ENCODE measurements around the gene SLC31A1.

DNA sequence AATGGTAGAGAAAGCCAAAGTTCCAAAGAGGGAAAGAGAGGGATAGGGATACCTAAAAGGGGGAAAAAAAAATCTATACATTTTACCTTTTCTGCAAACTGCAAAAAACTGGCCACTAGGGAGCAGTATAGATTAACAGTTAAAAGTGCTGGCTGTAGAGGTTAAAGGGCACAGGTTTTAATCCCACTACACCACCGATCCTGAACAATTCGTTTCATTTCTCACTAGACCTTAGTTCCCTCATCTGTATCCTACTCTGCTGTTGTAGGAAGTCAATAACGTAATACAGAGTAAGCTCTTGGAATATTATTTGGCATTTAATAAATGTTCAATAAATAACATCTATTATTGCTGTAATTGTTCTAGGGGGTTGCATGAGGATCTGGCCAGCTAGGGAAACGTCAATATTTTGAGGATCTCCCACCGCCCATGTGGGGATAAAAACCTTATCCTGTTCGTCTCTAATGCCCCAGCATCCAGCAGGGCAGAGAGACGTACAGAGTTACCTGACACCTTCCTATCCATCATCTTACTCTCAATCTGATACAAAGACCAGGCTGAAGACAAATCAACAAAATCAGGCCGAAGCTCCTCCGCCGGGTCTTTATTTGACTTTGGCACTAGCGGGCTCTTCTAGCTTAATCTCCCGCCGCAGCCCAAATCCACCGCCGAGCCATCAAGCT, 53.3 kb downstream of the SLC31A1 start:
- TF ChIP-seq, protein P1, sequence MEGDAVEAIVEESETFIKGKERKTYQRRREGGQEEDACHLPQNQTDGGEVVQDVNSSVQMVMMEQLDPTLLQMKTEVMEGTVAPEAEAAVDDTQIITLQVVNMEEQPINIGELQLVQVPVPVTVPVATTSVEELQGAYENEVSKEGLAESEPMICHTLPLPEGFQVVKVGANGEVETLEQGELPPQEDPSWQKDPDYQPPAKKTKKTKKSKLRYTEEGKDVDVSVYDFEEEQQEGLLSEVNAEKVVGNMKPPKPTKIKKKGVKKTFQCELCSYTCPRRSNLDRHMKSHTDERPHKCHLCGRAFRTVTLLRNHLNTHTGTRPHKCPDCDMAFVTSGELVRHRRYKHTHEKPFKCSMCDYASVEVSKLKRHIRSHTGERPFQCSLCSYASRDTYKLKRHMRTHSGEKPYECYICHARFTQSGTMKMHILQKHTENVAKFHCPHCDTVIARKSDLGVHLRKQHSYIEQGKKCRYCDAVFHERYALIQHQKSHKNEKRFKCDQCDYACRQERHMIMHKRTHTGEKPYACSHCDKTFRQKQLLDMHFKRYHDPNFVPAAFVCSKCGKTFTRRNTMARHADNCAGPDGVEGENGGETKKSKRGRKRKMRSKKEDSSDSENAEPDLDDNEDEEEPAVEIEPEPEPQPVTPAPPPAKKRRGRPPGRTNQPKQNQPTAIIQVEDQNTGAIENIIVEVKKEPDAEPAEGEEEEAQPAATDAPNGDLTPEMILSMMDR (IDR thresholded peaks at IDR 0.05): peak; percentile 93
- TF ChIP-seq EZH2 (IDR thresholded peaks at IDR 0.05; ENCODE audit: borderline replicate concordance, insufficient read depth, low read depth, low read length, poor library complexity, severe bottlenecking): no peak

All from B cell (primary cell).